Stimulated activated CD8-positive, alpha-beta memory T cell treated with anti-CD3 and anti-CD28 coated beads, Interleukin-15, amount 100 ng/mL, for 4 hours (primary cell): ENCODE data around the gene ALPL.
"Not testable (repeated sequence)": the region's sequence is repeated elsewhere in the genome, so short reads cannot be mapped to it uniquely, and the experiment has no call there.

Source experiments
- DNase-seq, 2 donors: peaks; one replicate each; pipeline ENCODE4 v3.0.0-alpha.2; 2020; ENCODE audit warnings: low read depth in 2 of 2

The ALPL gene

DNA sequence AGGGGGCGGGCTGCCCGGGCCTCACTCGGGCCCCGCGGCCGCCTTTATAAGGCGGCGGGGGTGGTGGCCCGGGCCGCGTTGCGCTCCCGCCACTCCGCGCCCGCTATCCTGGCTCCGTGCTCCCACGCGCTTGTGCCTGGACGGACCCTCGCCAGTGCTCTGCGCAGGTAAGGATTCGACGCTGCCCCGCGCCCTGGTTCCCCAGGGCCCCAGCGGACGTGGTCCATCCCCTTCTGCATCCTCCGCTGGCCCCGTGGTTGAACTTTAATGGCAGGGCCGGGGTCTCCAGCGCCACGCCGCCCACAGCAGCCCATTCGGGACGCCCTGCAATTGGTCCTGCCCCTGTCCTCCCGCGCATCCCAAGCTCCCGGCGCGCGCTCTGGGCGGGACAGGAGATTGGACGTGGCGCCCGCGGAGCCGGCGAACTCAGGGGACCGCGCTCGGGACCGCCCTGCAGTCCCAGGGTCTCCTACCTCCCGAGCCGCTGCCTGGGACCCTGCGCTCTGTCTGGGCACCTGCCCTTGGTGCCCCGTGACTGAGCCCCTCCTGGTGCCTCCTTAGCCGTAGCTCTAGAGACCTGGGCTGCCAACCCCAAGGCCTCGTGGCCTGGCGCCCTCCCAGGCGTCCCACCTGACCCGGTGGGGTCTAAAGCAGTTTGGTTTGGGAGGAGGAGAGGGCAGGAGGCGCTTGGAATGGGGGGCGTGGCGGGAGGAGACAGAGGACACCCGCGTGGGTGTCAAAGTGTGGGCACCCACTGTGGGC lies at the start of gene ALPL:
ALPL (plus strand) TSS at position 73 of the 762 bp plus-strand sequence. CDS start 44,659 bp downstream, outside the sequence.
- DNase-seq: no peak

DNA sequence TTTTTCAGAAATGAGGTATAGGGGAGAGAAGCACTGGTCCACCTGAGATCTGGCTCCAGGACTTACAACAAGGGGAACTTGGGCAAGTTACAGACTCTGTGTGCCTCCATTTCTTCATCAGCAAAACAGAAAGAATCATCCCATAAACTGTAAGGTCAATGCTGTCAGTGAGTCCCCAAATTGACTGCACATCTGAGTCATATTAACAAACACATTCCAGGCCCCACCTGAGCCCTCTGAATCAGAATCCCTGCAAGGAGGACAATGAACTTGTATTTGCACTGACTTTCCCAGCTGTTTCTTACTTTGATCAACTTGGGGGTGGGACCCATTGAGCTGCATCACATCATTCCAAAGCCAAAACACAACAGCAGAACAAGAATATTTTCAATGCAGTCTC lies 44.1 kb upstream of the ALPL start:
- DNase-seq: not testable (repeated sequence)

GRCh38 chr1:21467946-21468345 lies 41.3 kb upstream of the ALPL start:
- DNase-seq: not testable (repeated sequence)

GRCh38 chr1:21468599-21468998 lies 40.6 kb upstream of the ALPL start:
- no peak for DNase-seq

DNA sequence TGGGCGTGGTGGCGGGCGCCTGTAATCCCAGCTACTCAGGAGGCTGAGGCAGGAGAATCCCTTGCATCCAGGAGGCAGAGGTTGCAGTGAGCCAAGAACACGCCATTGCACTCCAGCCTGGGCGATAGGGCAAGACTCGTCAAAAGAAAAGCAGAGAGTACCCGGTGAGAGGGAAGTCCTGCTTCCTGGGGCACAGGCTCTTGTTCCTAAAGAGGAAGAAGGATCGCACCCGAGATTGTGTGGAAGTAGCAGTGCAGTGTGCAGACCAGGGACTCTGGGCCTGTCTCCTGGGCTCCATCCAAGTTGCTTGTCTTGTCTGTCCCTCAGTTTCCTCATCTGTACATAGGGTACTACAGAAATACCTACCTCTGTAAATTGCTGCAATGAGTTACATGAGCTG lies 39.6 kb upstream of the ALPL start:
- DNase-seq: no peak

DNA sequence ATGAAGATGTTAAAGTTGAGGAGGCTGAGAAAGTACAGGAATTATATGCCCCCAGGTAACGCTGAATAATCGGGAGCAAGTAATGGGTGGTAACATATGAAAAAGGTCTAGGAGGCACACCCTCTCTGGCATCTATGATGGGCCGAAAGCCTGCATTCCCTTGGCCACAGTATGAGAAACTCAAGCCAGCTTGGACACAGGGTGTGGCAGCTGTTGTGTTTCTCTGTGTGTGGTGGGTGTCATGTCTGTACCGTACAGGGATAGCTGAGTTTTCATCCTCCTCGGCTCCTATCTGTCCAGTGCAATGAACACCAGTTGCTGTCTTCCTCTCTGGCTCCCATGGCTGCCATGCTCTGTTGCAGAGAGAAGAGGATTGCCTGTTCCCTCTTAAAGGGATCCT lies 36.4 kb upstream of the ALPL start:
- no peak for DNase-seq

- DNase-seq: no peak
Measured at GRCh38 chr1:21478356-21478755, 30.9 kb upstream of the ALPL start.

GRCh38 chr1:21483881-21484280 lies 25.3 kb upstream of the ALPL start:
- not testable (repeated sequence) for DNase-seq

DNA sequence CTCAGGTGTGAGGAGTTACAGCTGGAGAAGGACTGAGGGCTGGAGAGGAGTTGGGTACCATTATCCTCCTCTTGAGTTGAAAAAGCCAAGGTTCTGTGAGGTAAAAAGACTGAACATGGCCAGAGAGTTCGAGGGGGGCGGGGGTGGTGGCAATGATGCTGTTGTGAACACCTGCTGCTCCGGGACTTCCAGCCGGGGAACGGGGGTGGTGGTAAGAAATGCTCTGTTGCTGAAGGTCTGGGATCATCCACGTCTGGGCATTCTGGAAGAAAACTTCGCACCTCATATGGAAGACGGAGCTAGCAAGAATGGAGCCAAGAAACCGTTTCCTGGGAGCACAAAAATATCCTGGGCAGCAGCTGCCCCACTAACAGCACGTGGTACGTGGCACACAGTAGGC lies 20.1 kb upstream of the ALPL start:
- no peak for DNase-seq

- DNase-seq: no peak
Measured at GRCh38 chr1:21490774-21491487, 18.3 kb upstream of the ALPL start.

- DNase-seq: no peak
Measured at GRCh38 chr1:21491488-21492355, 17.5 kb upstream of the ALPL start.

GRCh38 chr1:21492356-21492625 lies 16.9 kb upstream of the ALPL start:
- no peak for DNase-seq

DNA sequence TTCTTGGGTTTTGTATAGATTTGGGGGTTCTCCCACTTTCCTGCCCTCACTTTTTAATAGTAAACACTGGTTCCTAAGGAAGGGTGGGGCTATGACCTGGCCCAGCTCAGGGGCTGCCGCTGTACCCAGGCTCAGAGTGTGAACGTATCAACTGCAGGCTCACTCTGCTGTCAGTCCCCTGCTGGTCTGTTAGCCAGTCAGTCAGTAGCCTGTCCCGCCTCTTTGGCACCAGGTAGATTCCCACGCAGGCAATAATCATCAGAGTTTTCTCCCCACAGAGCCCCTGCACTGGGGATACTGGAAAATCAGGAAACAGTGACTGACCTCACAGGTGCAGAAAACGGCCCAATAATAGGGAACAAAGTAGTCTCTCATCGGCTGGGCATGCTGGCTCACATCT lies 15.0 kb upstream of the ALPL start:
- DNase-seq: no peak

- no peak for DNase-seq
Measured at GRCh38 chr1:21495225-21495820, 13.9 kb upstream of the ALPL start.

DNA sequence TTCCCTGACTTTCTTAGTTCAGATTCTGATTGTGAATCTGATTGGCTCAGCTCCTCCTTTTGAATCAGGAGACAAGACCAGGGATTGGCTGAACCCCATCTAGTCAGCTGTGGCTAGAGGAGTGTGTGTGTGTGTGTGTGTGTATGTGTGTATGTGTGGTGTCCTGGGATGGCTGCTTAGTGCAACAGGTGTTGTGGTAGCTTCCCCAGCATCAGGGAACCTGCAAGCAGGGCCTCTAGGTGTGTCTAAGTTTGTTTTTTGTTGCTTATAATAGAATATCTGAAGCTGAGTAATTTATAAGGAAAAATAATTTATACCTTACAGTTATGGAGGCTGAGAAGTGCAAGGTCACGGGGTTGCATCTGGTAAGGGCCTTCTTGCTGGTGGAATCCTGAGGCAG lies 13.2 kb upstream of the ALPL start:
- no peak for DNase-seq

DNA sequence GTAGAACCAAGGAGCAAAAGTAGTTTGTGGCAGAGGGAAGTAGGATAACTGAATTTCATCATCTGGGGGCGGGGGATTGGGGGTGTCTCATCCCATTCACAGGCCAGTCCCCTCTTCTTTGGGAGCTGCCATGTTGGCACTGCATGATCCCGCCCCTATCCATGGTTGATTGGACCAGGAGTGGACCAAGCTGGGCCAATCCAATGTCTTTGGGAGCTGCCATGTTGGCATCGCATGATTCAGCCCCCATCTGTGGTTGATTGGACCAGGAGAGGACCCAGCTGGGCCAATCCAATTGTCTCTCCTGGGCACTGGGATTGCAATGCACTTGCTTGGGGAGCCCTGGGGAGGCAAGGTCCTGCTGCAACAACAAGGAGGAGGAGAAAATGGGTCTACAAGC lies 12.3 kb upstream of the ALPL start:
- DNase-seq: no peak

DNA sequence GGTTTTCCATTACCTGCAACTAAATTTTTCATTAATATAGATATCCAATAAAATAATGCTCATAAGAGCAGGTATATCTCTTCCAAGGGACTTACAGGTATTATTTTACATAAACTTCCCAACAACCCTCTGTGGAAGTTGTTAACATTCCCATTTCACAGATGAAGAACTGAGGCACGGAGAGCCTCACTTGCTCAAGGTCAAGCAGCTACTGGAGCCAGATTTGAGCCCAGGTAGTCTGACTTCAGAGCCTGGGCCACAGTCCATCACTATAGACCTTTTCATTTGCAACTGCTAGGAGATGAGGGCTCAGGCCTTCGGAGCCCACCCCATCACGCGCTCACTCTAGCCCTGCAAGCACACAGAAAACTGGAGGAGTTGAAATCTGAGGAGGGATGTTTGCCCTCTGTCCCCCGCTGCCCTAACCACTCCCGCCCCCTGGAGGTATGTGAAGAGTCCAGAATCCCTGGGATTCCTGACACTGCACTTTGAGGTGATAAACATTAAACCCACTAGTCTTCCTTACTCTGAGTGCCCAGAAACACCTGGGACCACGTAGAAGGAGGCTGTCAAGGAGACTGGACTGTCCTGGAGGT lies 11.7 kb upstream of the ALPL start:
- no peak for DNase-seq

DNA sequence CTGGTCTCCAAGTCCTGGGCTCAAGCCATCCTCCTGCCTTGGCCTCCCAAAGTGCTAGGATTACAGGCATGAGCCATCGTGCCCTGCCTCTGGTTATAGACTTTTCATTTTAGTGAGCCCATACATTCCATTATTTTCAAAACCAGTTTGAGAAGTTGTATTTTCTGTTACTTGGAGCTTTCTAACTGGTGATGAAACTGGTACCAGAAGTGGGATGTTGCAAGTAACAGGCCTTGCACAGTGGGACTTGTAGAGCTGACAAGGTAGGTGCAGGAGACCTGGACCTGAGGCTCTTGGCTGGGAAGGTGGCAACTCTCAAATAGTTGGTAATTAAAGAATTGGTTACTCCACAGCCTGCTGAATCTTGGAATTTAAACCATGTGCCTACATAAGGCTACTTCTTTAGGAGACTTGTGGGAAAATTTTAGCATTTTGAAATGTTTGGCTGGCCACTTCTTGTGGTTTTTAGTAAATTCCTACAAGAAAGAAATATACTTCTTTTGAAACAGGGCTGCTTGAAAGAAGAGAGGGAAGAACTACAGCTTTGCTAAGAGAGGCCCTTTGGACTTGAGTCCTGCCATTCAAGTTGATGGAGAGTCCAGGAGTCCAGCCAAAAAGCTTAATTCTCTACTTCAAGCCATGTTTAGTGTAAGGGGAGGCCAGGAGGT lies 9.8 kb upstream of the ALPL start:
- no peak for DNase-seq

- DNase-seq: no peak
Measured at GRCh38 chr1:21503706-21504377, 5.4 kb upstream of the ALPL start.

DNA sequence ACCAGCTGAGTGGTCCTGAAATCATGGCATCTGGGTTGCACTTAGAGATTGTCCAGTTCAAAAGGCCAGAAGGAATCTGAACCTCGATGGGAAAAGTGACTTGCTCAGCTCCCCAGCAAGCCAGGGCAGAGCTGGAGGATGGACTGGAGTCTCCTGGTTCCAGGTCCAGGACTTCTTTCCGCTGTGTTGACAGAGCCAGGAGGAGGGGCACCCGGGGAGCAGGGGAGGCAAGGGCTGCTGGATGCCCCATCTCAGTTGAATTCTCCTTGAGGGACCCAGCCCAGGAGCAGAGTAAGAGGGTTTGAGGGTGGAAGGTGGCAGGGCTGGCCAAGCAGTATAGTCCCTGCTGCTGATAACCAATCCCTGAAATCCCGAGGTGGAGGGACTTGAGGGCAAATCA lies 2.4 kb upstream of the ALPL start:
- DNase-seq: no peak
